Stimulated activated CD8-positive, alpha-beta memory T cell treated with anti-CD3 and anti-CD28 coated beads, Interleukin-7, amount 100 ng/mL, for 1 hour (primary cell): ENCODE data around the gene WASHC2C.
"Not testable (repeated sequence)": the region's sequence is repeated elsewhere in the genome, so short reads cannot be mapped to it uniquely, and the experiment has no call there.

Experiments
- DNase-seq, 2 donors: peaks; one replicate each; pipeline ENCODE4 v3.0.0-alpha.2; 2020; ENCODE audit warnings: low read depth in 2 of 2

WASHC2C gene

GRCh38 chr10:45761622-45762021 lies 34.6 kb downstream of the WASHC2C start:
- not testable (repeated sequence) for DNase-seq

DNA sequence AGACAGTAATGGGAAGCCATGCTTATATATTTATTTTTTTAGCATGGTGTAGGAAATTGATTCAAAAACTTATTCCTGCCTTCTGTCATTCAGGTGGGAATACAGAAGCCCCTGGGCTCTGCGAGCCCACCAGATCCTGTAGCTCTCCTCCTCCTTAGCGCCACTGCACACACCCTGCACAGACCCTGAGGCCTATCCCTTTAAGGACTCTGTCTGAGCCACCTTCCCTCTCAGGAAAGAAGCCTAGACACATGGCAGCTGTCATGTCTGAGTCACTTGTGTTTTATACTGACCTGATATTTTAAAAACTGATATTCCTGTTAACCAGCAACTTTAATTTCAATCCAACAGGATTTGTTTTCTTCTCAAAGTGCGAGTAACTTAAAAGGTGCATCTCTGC lies 36.0 kb downstream of the WASHC2C start:
- not testable (repeated sequence) for DNase-seq

GRCh38 chr10:45768334-45768733 lies 41.3 kb downstream of the WASHC2C start:
- not testable (repeated sequence) for DNase-seq

- DNase-seq: not testable (repeated sequence)
Measured at GRCh38 chr10:45771757-45772461, 44.8 kb downstream of the WASHC2C start.

GRCh38 chr10:45786217-45786616 lies 59.2 kb downstream of the WASHC2C start:
- DNase-seq: not testable (repeated sequence)

- DNase-seq: not testable (repeated sequence)
Measured at GRCh38 chr10:45787212-45787741, 60.2 kb downstream of the WASHC2C start.

DNA sequence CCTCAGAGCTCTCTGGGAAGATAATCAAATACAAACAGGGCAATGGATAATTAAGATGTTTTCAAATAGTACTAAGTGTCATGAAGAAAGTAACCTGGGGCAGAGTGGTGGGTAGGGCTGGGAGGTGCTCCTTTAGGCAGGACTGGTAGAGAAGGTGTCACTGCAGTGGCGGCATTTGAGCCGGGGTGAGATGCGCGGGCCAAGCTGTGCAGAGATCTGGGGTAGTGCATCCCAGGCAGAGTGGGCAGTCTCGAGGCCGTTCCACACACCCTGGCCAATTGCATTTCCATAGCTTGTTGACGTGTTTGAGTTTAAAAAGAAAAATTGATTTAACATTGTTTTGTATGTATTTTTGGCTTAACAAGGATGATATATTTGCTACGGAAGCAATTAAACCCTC lies 62.9 kb downstream of the WASHC2C start:
- DNase-seq: not testable (repeated sequence)

DNA sequence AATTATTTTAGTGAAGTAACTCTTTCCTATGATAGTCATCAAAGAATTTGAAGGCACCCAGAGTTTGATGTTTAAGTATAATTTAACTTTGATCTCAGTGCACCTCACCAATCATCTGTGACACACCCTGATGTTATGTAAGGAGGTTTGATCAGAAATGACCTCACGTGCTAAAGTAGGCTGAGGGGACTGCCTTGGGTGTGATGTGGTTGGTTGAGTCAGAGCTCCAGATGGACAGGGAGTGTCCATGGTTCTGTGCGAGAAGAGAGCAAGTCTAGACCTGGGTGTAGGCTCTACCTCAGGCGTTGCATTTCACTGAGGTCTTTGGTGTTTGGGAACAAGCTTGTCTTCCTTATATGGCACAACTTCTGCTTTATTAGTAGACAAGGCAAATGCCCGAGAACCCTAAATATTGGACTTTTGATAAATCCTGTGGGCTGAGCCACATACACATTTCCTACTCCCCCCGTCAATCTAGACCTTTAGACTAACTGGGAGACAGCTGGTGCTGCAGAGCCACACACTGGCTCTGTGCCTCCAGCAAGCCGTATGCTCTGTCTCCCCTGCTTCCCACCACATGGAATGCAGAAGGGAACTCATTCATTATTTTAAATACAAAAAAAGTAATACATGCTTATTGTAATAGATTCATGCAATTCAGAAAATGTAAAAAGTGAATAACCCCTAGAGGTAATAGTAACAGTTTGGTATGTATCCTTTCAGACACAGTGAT lies 63.8 kb downstream of the WASHC2C start:
- DNase-seq: not testable (repeated sequence)

GRCh38 chr10:45794761-45795160 lies 67.7 kb downstream of the WASHC2C start:
- DNase-seq: not testable (repeated sequence)

- DNase-seq: not testable (repeated sequence)
Measured at GRCh38 chr10:45803060-45804010, 76.3 kb downstream of the WASHC2C start.

DNA sequence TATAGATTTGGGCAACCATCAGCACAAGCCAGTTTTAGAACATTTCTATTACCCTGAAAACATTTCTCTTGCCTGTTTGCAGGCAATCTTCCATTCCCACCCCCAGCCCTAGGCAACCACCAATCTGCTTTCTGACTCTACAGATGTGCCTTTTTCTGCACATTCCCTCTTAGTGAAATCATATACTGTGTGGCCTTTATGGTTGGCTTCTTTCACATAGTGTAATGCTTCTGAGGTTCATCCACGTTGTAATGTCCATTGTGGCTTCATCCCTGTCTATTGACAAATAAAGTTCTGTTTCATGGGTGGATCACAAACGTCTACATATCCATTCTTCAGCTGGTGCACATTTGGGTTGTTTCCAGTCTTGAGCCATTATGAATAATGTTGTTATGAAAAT lies 77.9 kb downstream of the WASHC2C start:
- not testable (repeated sequence) for DNase-seq

DNA sequence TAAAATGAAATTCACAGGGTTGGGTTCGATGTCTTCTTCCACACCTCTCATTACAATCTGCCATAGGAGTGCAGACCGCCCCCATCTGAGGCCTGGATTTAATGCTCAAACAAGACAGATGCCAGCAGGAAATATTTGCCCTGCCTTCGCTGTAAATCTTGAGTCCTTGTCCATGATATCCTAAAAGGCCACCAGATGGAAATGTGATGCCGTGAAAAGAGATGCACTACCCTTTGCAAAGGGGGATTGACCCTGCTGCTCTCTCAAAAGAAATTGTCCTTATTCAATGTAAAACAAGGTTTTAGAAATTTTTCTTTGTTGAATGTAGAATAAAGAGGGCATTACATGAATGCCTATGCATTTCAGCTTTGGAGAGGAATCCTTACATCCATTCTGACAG lies 82.8 kb downstream of the WASHC2C start:
- DNase-seq: no peak

DNA sequence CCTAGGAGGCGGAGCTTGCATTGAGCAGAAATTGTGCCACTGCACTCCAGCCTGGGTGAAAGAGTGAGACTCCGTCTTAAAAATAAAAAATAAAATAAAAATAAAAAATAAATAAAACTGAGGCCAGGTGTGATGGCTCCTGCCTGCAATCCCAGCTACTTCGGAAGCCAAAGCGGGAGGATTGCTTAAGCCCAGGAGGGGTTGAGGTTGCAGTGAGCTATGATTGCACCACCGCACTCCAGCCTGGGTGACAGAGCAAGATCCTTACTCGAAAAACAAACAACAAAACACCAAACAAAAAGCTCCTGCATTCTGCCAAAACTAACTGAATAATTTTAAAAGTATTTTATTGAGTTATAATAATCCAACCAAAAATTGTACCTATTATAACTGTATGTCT lies 84.0 kb downstream of the WASHC2C start:
- no peak for DNase-seq

DNA sequence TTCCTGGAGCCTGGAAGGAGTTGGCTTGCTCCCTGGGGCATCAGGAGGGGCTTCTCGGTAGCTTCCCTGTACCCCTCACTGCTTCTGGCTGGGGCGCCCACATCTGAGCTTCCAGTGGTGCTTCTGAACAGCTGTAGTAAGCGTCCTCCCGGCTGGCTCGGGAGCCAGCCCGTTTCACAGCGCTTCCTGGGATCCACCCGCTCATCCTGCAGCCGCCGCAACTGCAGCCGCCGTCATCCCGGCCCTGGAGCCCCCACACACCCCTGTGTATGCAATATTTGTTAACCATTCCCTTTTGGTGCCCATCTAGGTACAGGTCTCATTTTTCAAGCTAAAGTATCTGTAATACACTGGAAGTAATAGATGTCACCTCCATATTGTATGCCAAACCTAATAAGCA lies 85.9 kb downstream of the WASHC2C start:
- DNase-seq: not testable (repeated sequence)

DNA sequence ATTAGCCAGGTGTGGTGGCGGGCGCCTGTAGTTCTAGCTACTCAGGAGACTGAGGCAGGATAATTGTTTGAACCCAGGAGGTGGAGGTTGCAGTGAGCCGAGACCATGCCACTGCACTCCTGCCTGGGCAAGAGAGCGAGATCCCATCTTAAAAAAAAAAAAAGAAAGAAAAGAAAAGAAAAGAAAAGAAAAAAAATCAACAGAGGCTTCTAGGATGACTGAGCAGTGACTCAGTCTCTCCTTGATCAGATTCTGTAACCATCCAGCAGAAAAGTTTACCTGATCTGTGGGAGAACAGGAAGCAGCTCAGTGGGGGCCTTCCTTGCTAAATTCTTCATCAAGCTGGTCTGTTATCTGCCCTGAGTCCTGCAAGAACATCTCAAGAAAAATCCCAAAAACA lies 87.1 kb downstream of the WASHC2C start:
- DNase-seq: not testable (repeated sequence)

DNA sequence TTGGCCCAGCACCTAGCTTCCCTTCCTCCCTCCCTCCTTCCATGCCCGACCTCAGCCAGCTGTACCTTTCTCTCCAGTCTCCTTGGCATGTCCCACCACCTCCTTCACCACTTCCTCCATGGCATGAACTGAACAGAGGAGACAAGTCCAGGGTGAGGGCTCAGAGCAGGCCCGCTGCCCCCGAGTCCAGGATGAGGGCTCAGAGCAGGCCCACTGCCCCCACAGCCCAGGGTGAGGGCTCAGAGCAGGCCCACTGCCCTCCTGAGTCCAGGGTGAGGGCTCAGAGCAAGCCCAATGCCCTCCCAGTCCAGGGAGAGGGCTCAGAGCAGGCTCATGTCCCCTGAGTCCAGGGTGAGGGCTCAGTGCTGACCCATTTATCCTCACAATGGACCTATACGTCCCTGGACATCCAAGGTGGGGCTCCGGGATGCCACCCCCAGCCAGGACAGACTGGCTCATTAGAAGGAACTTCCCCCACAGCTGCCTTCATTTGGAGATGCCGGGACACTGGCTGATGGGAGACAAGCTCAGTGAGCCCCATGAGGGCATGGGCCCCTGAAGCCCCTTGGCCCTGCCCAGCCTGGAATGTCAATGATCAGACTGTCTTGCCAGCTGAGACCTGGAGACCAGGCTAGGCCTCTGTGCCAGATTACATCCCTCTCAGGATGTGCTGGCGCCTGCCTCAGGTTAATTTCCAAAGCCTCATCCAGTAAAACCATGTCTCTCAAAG lies 90.2 kb downstream of the WASHC2C start:
- no peak for DNase-seq

- no peak for DNase-seq
Measured at GRCh38 chr10:45817912-45818311, 90.8 kb downstream of the WASHC2C start.

- no peak for DNase-seq
Measured at GRCh38 chr10:45819552-45819951, 92.5 kb downstream of the WASHC2C start.

- DNase-seq: not testable (repeated sequence)
Measured at GRCh38 chr10:45820107-45820830, 93.2 kb downstream of the WASHC2C start.

- DNase-seq: not testable (repeated sequence)
Measured at GRCh38 chr10:45822918-45823317, 95.9 kb downstream of the WASHC2C start.
